ENCODE results near the gene SUN5.

- TF ChIP-seq EZH2 (IDR thresholded peaks at IDR 0.05; ENCODE audit: borderline replicate concordance, insufficient read depth, low read depth, low read length, poor library complexity, severe bottlenecking) (no peak), CTCF (IDR thresholded peaks at IDR 0.05) (no peak)
Measured at GRCh38 chr20:33034901-33035492, 30.8 kb upstream of the SUN5 start.

Data from B cell (primary cell).